ENCODE data around the gene PLCL2.

DNA sequence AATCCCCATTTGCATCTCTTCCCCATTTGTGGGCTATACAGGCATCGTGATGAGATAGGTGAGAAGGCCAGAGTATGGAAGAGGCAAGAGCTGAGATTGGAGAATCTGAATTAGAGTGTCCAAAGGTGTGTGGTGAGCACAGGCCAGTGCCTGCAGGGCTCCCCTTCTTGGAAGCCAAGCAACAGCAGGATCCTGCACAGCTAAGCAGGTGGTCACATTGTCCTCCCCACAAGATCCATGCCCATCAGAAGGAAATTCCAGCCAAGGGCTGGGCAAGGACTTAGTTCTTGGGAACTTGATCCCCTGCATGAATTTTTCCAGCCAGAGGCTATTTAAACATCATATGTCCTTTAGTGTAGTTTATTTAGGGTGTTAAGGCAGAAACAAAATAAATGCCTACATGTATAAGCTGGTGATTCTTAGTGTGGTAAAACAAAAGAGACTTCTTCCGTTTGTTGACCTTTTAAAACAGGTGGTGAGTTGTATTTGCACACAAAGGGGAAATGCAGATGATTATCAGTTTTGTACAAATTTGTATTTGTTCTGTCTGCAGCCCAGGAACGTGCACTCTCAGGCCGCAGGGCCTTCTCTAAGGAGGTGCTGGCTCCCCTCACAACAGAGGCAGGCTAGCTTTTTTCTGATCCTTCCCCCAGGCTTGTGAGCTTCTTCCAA is 110.2 kb downstream of the PLCL2 start:
- TF ChIP-seq POLR2A (IDR thresholded peaks at IDR 0.05), result no peak
- no peak for TF ChIP-seq CTCF (IDR thresholded peaks at IDR 0.05)
- TF ChIP-seq EP300 (IDR thresholded peaks at IDR 0.05), result no peak
- TF ChIP-seq POLR2AphosphoS5 (IDR thresholded peaks at IDR 0.05), result no peak
